Measurements from ENCODE around the gene ZSWIM6. TPM values are rescaled to one million over a fixed set of nuclear protein-coding genes. Genes with fewer than 3 reads are reported as not detected.

ZSWIM6 gene
- total and polyA plus RNA-seq, 2 donors, result 3.7 to 9.0 TPM

DNA sequence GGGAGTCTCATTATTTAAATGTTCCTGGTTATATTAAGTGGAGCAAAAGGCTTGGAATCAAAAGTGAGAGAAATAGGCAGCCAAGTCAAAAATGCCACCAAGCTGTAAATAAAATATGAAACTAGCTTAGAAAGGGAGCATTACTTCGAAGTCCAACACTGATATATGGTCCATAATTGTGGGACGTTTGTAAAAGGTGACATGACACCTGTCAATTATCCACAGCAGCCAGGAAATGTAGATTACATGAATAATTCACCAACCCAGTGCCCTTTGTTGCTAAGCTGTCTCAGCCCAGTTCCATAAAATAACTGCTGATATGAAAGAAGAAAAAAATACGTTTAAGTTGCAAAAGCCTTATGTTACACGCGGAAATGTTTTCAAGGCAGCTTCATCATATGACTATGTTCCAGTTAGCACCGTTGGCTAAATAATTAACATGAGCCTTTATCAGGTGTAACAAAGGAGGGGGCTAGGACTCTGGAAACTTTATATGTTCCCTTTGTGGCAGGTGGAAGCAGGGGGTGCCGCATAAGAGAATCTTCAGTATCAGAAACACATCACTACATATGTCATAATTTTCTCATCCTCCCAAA lies 39.9 kb upstream of the ZSWIM6 start:
- no peaks in the 10 kb centered on the region for H3K4me1 ChIP-seq (ENCODE audit: control insufficient read depth in 2 of 2, insufficient read depth in 2 of 2, low read length in 2 of 2)
- 93% methylated on average over 7 of the region's 7 CpGs for WGBS
- no peaks in the 10 kb centered on the region for H3K9me3 ChIP-seq (ENCODE audit: control insufficient read depth in 2 of 2, insufficient read depth in 1 of 2, low read length in 1 of 2)
- no peak overlapping the region for H3K27ac ChIP-seq (ENCODE audit: low read depth in 1 of 2, low read length in 1 of 2)
- H3K27me3 ChIP-seq (ENCODE audit: control insufficient read depth in 2 of 2, insufficient read depth in 1 of 2, low read length in 1 of 2), result no peaks in the 10 kb centered on the region
- no peak overlapping the region for H3K4me3 ChIP-seq (ENCODE audit: low read length in 2 of 2)
- H3K36me3 ChIP-seq (ENCODE audit: control insufficient read depth in 2 of 2, insufficient read depth in 2 of 2, low read length in 1 of 2), result no peaks in the 10 kb centered on the region
- no peak for DNase-seq (ENCODE audit: low read depth in 6 of 9, low spot score in 9 of 9)

DNA sequence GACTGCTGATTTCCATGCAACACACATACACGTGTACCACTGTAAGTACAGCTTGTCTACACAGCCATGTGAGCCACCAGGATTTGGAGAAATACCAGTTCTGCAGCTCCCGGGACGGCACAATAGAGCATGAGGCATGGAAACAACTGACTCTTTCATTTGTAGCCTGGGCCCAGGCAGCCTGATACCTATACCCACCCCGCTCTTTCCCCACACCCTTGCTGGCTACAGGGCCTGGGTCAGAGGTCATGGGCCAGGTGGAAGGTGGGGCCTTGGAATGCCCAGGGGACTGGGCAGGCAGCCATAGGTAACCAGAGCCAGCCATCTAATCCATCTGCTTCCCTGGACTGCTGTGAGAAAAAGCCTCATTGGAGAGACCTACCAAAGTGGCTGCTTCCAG lies 39.0 kb upstream of the ZSWIM6 start:
- H3K36me3 ChIP-seq (ENCODE audit: control insufficient read depth in 2 of 2, insufficient read depth in 2 of 2, low read length in 1 of 2), result no peaks in the 10 kb centered on the region
- no peak for DNase-seq (ENCODE audit: low read depth in 6 of 9, low spot score in 9 of 9)
- H3K27me3 ChIP-seq (ENCODE audit: control insufficient read depth in 2 of 2, insufficient read depth in 1 of 2, low read length in 1 of 2), result no peaks in the 10 kb centered on the region
- WGBS, result 96% methylated on average over 4 of the region's 4 CpGs
- no peak overlapping the region for H3K27ac ChIP-seq (ENCODE audit: low read depth in 1 of 2, low read length in 1 of 2)
- no peaks in the 10 kb centered on the region for H3K4me1 ChIP-seq (ENCODE audit: control insufficient read depth in 2 of 2, insufficient read depth in 2 of 2, low read length in 2 of 2)
- no peaks in the 10 kb centered on the region for H3K9me3 ChIP-seq (ENCODE audit: control insufficient read depth in 2 of 2, insufficient read depth in 1 of 2, low read length in 1 of 2)
- H3K4me3 ChIP-seq (ENCODE audit: low read length in 2 of 2), result no peak overlapping the region

DNA sequence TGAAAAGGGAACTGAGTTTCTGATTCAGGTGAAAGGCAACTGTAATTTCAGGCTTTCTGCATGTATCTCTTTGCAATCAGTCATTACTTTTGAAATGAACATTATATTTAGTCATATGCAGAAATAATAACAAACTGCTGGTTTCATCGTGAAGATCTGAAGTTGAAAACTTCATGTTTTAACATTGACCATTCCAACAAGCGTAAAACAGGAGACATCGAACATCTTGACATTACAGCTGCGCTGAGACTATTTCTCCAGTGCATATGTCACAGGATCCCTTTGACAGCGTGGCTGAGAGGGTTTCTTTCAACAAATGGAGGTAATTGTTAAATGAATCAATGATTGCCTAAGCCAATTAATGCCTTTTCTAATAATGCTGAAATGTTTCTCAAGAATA lies 38.2 kb upstream of the ZSWIM6 start:
- Histone ChIP-seq H3K27ac (ENCODE audit: low read depth in 1 of 2, low read length in 1 of 2) (no peak overlapping the region), H3K36me3 (ENCODE audit: control insufficient read depth in 2 of 2, insufficient read depth in 2 of 2, low read length in 1 of 2) (no peaks in the 10 kb centered on the region), H3K27me3 (ENCODE audit: control insufficient read depth in 2 of 2, insufficient read depth in 1 of 2, low read length in 1 of 2) (no peaks in the 10 kb centered on the region), H3K4me1 (ENCODE audit: control insufficient read depth in 2 of 2, insufficient read depth in 2 of 2, low read length in 2 of 2) (peaks cover 0 to 4% of the 10 kb centered on the region in 2 donors), H3K9me3 (ENCODE audit: control insufficient read depth in 2 of 2, insufficient read depth in 1 of 2, low read length in 1 of 2) (no peaks in the 10 kb centered on the region), H3K4me3 (ENCODE audit: low read length in 2 of 2) (no peak overlapping the region)
- 97% methylated on average over 5 of the region's 5 CpGs for WGBS
- no peak for DNase-seq (ENCODE audit: low read depth in 6 of 9, low spot score in 9 of 9)

- Histone ChIP-seq H3K27ac (ENCODE audit: low read depth in 1 of 2, low read length in 1 of 2) (no peak overlapping the region), H3K4me1 (ENCODE audit: control insufficient read depth in 2 of 2, insufficient read depth in 2 of 2, low read length in 2 of 2) (peaks cover 0 to 6% of the 10 kb centered on the region in 2 donors), H3K4me3 (ENCODE audit: low read length in 2 of 2) (no peak overlapping the region), H3K27me3 (ENCODE audit: control insufficient read depth in 2 of 2, insufficient read depth in 1 of 2, low read length in 1 of 2) (no peaks in the 10 kb centered on the region), H3K36me3 (ENCODE audit: control insufficient read depth in 2 of 2, insufficient read depth in 2 of 2, low read length in 1 of 2) (no peaks in the 10 kb centered on the region), H3K9me3 (ENCODE audit: control insufficient read depth in 2 of 2, insufficient read depth in 1 of 2, low read length in 1 of 2) (no peaks in the 10 kb centered on the region)
- 92% methylated on average over 2 of the region's 2 CpGs for WGBS
- no peak for DNase-seq (ENCODE audit: low read depth in 6 of 9, low spot score in 9 of 9)
Observed at GRCh38 chr5:61295365-61295764, 36.7 kb upstream of the ZSWIM6 start.

DNA sequence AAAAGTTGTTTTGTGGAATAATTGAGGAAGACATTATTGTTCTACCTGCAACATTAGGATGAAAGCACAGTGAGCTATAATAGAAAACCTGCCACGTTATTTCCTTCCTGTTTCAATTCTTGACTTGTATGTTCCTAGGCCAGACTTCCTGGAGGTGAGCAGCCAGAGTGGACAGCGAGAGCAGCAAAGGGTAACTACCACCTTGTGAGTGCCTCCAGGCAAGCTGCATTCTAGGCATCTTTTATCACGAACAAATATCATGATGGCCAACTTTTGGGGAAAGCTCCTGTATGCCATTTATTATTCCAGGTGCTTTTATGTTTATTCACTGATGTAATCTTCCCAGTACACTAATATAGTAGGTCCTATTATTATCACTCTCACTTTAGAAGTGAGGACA lies 34.0 kb upstream of the ZSWIM6 start:
- DNase-seq (ENCODE audit: low read depth in 6 of 9, low spot score in 9 of 9), result no peak
- H3K27me3 ChIP-seq (ENCODE audit: control insufficient read depth in 2 of 2, insufficient read depth in 1 of 2, low read length in 1 of 2), result no peaks in the 10 kb centered on the region
- H3K27ac ChIP-seq (ENCODE audit: low read depth in 1 of 2, low read length in 1 of 2), result no peak overlapping the region
- H3K9me3 ChIP-seq (ENCODE audit: control insufficient read depth in 2 of 2, insufficient read depth in 1 of 2, low read length in 1 of 2), result no peaks in the 10 kb centered on the region
- WGBS, result 76% methylated on average over 3 of the region's 3 CpGs
- peaks cover 0 to 6% of the 10 kb centered on the region in 2 donors for H3K4me1 ChIP-seq (ENCODE audit: control insufficient read depth in 2 of 2, insufficient read depth in 2 of 2, low read length in 2 of 2)
- H3K36me3 ChIP-seq (ENCODE audit: control insufficient read depth in 2 of 2, insufficient read depth in 2 of 2, low read length in 1 of 2), result no peaks in the 10 kb centered on the region
- H3K4me3 ChIP-seq (ENCODE audit: low read length in 2 of 2), result no peak overlapping the region

- H3K27me3 ChIP-seq (ENCODE audit: control insufficient read depth in 2 of 2, insufficient read depth in 1 of 2, low read length in 1 of 2), result no peaks in the 10 kb centered on the region
- no peak for DNase-seq (ENCODE audit: low read depth in 6 of 9, low spot score in 9 of 9)
- H3K27ac ChIP-seq (ENCODE audit: low read depth in 1 of 2, low read length in 1 of 2), result peak overlapping the region in 1 of 2 donors; percentile 33
- H3K4me1 ChIP-seq (ENCODE audit: control insufficient read depth in 2 of 2, insufficient read depth in 2 of 2, low read length in 2 of 2), result peaks cover 0 to 6% of the 10 kb centered on the region in 2 donors
- H3K9me3 ChIP-seq (ENCODE audit: control insufficient read depth in 2 of 2, insufficient read depth in 1 of 2, low read length in 1 of 2), result no peaks in the 10 kb centered on the region
- H3K36me3 ChIP-seq (ENCODE audit: control insufficient read depth in 2 of 2, insufficient read depth in 2 of 2, low read length in 1 of 2), result no peaks in the 10 kb centered on the region
- no peak overlapping the region for H3K4me3 ChIP-seq (ENCODE audit: low read length in 2 of 2)
- 93% methylated on average over 6 of the region's 6 CpGs for WGBS
Observed at GRCh38 chr5:61298580-61298979, 33.5 kb upstream of the ZSWIM6 start.

GRCh38 chr5:61299261-61299681 lies 32.8 kb upstream of the ZSWIM6 start:
- Histone ChIP-seq H3K9me3 (ENCODE audit: control insufficient read depth in 2 of 2, insufficient read depth in 1 of 2, low read length in 1 of 2) (no peaks in the 10 kb centered on the region), H3K4me3 (ENCODE audit: low read length in 2 of 2) (no peak overlapping the region), H3K27ac (ENCODE audit: low read depth in 1 of 2, low read length in 1 of 2) (peak overlapping the region in 1 of 2 donors; percentile 35), H3K36me3 (ENCODE audit: control insufficient read depth in 2 of 2, insufficient read depth in 2 of 2, low read length in 1 of 2) (no peaks in the 10 kb centered on the region), H3K27me3 (ENCODE audit: control insufficient read depth in 2 of 2, insufficient read depth in 1 of 2, low read length in 1 of 2) (no peaks in the 10 kb centered on the region), H3K4me1 (ENCODE audit: control insufficient read depth in 2 of 2, insufficient read depth in 2 of 2, low read length in 2 of 2) (peaks cover 0 to 6% of the 10 kb centered on the region in 2 donors)
- WGBS, result 95% methylated on average over 5 of the region's 5 CpGs
- DNase-seq (ENCODE audit: low read depth in 6 of 9, low spot score in 9 of 9), result no peak

DNA sequence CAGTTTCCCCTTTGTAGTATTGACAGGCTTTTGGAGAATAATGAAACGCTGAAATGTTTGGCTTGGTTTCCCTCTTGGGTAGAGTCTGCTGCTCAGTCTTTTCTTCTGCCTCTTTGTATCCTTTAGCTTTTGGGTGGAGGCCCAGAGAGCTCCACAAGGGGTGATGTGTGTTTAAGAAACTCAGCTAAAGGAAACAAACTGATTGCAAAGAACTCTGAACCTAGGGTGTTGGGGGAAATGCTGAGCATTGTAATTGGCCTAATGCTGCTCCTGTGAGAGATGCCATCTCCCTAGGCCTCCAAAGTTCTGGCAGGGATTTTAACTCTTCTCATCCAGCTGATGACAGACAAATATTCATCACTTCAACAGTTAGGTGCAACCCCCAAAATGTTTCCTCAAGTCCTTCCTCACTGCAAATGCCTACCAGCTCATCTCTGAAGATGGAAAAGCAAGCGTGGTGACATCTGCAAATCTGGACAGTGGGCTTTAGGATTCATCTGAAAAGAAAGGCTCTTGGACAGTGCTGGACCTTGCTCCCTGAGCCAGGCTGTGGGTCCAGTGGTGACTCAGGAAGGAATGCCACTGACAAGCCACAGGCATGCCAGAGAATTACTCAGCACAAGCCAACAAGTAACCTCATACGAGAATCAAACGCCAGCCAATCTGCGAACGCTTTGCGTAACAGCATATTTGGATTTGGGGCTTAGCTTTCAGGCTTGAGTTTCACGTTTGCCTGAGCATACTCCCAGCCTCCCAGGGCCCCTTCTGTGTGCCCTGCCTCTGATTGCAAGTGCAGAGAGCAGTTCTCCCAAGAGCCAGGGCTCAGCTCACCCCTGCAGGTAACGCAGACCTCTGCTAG lies 30.5 kb upstream of the ZSWIM6 start:
- Histone ChIP-seq H3K4me3 (ENCODE audit: low read length in 2 of 2) (no peak overlapping the region), H3K27ac (ENCODE audit: low read depth in 1 of 2, low read length in 1 of 2) (peak overlapping the region in 1 of 2 donors; percentile 42)

GRCh38 chr5:61302200-61302563 lies 29.9 kb upstream of the ZSWIM6 start:
- Histone ChIP-seq H3K4me3 (ENCODE audit: low read length in 2 of 2) (no peak overlapping the region), H3K27me3 (ENCODE audit: control insufficient read depth in 2 of 2, insufficient read depth in 1 of 2, low read length in 1 of 2) (no peaks in the 10 kb centered on the region), H3K27ac (ENCODE audit: low read depth in 1 of 2, low read length in 1 of 2) (no peak overlapping the region), H3K36me3 (ENCODE audit: control insufficient read depth in 2 of 2, insufficient read depth in 2 of 2, low read length in 1 of 2) (no peaks in the 10 kb centered on the region), H3K4me1 (ENCODE audit: control insufficient read depth in 2 of 2, insufficient read depth in 2 of 2, low read length in 2 of 2) (peaks cover 0 to 6% of the 10 kb centered on the region in 2 donors), H3K9me3 (ENCODE audit: control insufficient read depth in 2 of 2, insufficient read depth in 1 of 2, low read length in 1 of 2) (no peaks in the 10 kb centered on the region)
- no peak for DNase-seq (ENCODE audit: low read depth in 6 of 9, low spot score in 9 of 9)
- 94% methylated on average over 4 of the region's 4 CpGs for WGBS

More for the DNA sequence above, 30.5 kb upstream of the ZSWIM6 start:
- Histone ChIP-seq H3K27me3 (ENCODE audit: control insufficient read depth in 2 of 2, insufficient read depth in 1 of 2, low read length in 1 of 2) (no peaks in the 10 kb centered on the region), H3K9me3 (ENCODE audit: control insufficient read depth in 2 of 2, insufficient read depth in 1 of 2, low read length in 1 of 2) (no peaks in the 10 kb centered on the region), H3K4me1 (ENCODE audit: control insufficient read depth in 2 of 2, insufficient read depth in 2 of 2, low read length in 2 of 2) (peaks cover 0 to 6% of the 10 kb centered on the region in 2 donors), H3K36me3 (ENCODE audit: control insufficient read depth in 2 of 2, insufficient read depth in 2 of 2, low read length in 1 of 2) (no peaks in the 10 kb centered on the region)
- WGBS, result 95% methylated on average over 9 of the region's 9 CpGs
- no peak for DNase-seq (ENCODE audit: low read depth in 6 of 9, low spot score in 9 of 9)
